H9 (cell line): ENCODE results near the gene ATG7. TPM values are rescaled to one million over a fixed set of nuclear protein-coding genes. Genes with fewer than 3 reads are reported as not detected.

Experiments
- DNase-seq: peaks from one replicate; pipeline ENCODE4 v3.0.0-alpha.2; 2017
- H2AFZ ChIP-seq: one replicate; pipeline ENCODE4 v1.6.1; 2013; ENCODE audit warnings: mild to moderate bottlenecking, low read length, control low read depth, moderate library complexity
- H2AK5ac ChIP-seq: 2 replicates; pipeline ENCODE4 v1.6.1; 2013; ENCODE audit warnings: low read length, control low read depth, mixed read lengths; ENCODE audit not compliant: insufficient read length
- H2BK120ac ChIP-seq: one replicate; pipeline ENCODE4 v1.6.1; 2013; ENCODE audit warnings: low read depth, mild to moderate bottlenecking, low read length, control low read depth, inconsistent platforms; ENCODE audit not compliant: poor library complexity, severe bottlenecking
- H2BK12ac ChIP-seq: 2 replicates; pipeline ENCODE4 v1.6.1; 2013; ENCODE audit warnings: low read length, control low read depth, mixed read lengths, low read depth; ENCODE audit not compliant: insufficient read length
- H2BK15ac ChIP-seq: 2 replicates; pipeline ENCODE4 v1.6.1; 2013; ENCODE audit warnings: low read depth, low read length, control low read depth
- H2BK20ac ChIP-seq: one replicate; pipeline ENCODE4 v1.6.1; 2013; ENCODE audit warnings: low read depth, mild to moderate bottlenecking, low read length, control low read depth, inconsistent platforms; ENCODE audit not compliant: poor library complexity, severe bottlenecking
- H2BK5ac ChIP-seq: 2 replicates; pipeline ENCODE4 v1.6.1; 2013; ENCODE audit warnings: low read length, control low read depth, mixed read lengths; ENCODE audit not compliant: insufficient read length
- H3K14ac ChIP-seq: 2 replicates; pipeline ENCODE4 v1.6.1; 2013; ENCODE audit warnings: low read length, control low read depth; ENCODE audit not compliant: insufficient read depth
- H3K18ac ChIP-seq: 2 replicates; pipeline ENCODE4 v1.6.1; 2013; ENCODE audit warnings: low read depth, mild to moderate bottlenecking, mixed read lengths, low read length, control low read depth; ENCODE audit not compliant: insufficient read length
- H3K23ac ChIP-seq: 2 replicates; pipeline ENCODE4 v1.6.1; 2013; ENCODE audit warnings: low read length, control low read depth, mixed read lengths, low read depth; ENCODE audit not compliant: insufficient read length
- H3K23me2 ChIP-seq: 2 replicates; pipeline ENCODE4 v1.6.1; 2013; ENCODE audit warnings: low read depth, mild to moderate bottlenecking, mixed read lengths, low read length, control low read depth; ENCODE audit not compliant: insufficient read length, poor library complexity, severe bottlenecking
- H3K27ac ChIP-seq: 2 replicates; pipeline ENCODE4 v1.5.1; 2013; ENCODE audit warnings: low read length, control low read depth, mixed read lengths, low read depth; ENCODE audit not compliant: insufficient read length
- H3K27me3 ChIP-seq: 2 replicates; pipeline ENCODE4 v1.6.1; 2013; ENCODE audit warnings: low read length, control low read depth, inconsistent platforms; ENCODE audit not compliant: insufficient read depth
- H3K4ac ChIP-seq: 2 replicates; pipeline ENCODE4 v1.6.1; 2013; ENCODE audit warnings: low read depth, mild to moderate bottlenecking, control low read depth, inconsistent platforms, low read length, moderate library complexity
- H3K4me1 ChIP-seq: 2 replicates; pipeline ENCODE4 v1.6.1; 2013; ENCODE audit warnings: low read length, control low read depth, inconsistent platforms; ENCODE audit not compliant: insufficient read depth
- H3K4me2 ChIP-seq: 2 replicates; pipeline ENCODE4 v1.6.1; 2013; ENCODE audit warnings: low read length, control low read depth, mixed read lengths; ENCODE audit not compliant: insufficient read length, insufficient read depth
- H3K56ac ChIP-seq: 2 replicates; pipeline ENCODE4 v1.6.1; 2013; ENCODE audit warnings: low read depth, mild to moderate bottlenecking, mixed read lengths, low read length, control low read depth; ENCODE audit not compliant: insufficient read length
- H3K79me1 ChIP-seq: 2 replicates; pipeline ENCODE4 v1.6.1; 2013; ENCODE audit warnings: low read depth, mild to moderate bottlenecking, moderate library complexity, low read length, control low read depth, inconsistent platforms; ENCODE audit not compliant: insufficient read depth, poor library complexity, severe bottlenecking
- H3K79me2 ChIP-seq: 2 replicates; pipeline ENCODE4 v1.6.1; 2013; ENCODE audit warnings: low read length, control low read depth, inconsistent platforms; ENCODE audit not compliant: insufficient read depth
- H3K9ac ChIP-seq: 2 replicates; pipeline ENCODE4 v1.6.1; 2013; ENCODE audit warnings: low read length, control low read depth, mixed read lengths; ENCODE audit not compliant: insufficient read length; ENCODE audit errors: extremely low read depth
- H3K9me3 ChIP-seq: one replicate; pipeline ENCODE4 v1.6.1; 2013; ENCODE audit warnings: low read depth, low read length, inconsistent platforms; ENCODE audit not compliant: control insufficient read depth
- H3T11ph ChIP-seq: one replicate; pipeline ENCODE4 v1.6.1; 2013; ENCODE audit warnings: mild to moderate bottlenecking, low read length, control low read depth, inconsistent platforms
- H4K20me1 ChIP-seq: one replicate; pipeline ENCODE4 v1.6.1; 2013; ENCODE audit not compliant: control insufficient read depth, insufficient read length, insufficient read depth
- H4K5ac ChIP-seq: 2 replicates; pipeline ENCODE4 v1.6.1; 2013; ENCODE audit warnings: low read depth, mild to moderate bottlenecking, mixed read lengths, low read length, control low read depth; ENCODE audit not compliant: insufficient read length
- H4K8ac ChIP-seq: replicated peaks from 2 replicates; pipeline ENCODE4 v1.6.1; 2013; ENCODE audit warnings: low read length, control low read depth, mixed read lengths, low read depth; ENCODE audit not compliant: insufficient read length
- H4K91ac ChIP-seq: 2 replicates; pipeline ENCODE4 v1.6.1; 2013; ENCODE audit warnings: low read depth, mild to moderate bottlenecking, moderate library complexity, mixed read lengths, low read length, control low read depth; ENCODE audit not compliant: insufficient read length
- H3K27ac Mint-ChIP-seq, 3 experiments: 2 replicates in 2 of 3; 3 replicates in 1 of 3; pipeline ENCODE4 v1.8.0; 2020 to 2021; ENCODE audit warnings: mixed read lengths in 3 of 3, mild to moderate bottlenecking in 1 of 3, moderate library complexity in 1 of 3
- H3K27me3 Mint-ChIP-seq: 2 replicates; pipeline ENCODE4 v1.8.0; 2021; ENCODE audit warnings: low read depth, mild to moderate bottlenecking, moderate library complexity, mixed read lengths
- H3K36me3 Mint-ChIP-seq, 3 experiments: 2 replicates in 2 of 3; 3 replicates in 1 of 3; pipeline ENCODE4 v1.8.0; 2020 to 2021; ENCODE audit warnings: low read depth in 3 of 3, mixed read lengths in 3 of 3; ENCODE audit not compliant: insufficient read depth in 1 of 3
- H3K4me1 Mint-ChIP-seq, 2 experiments: 2 replicates each; pipeline ENCODE4 v1.8.0; 2020; ENCODE audit warnings: mixed read lengths in 2 of 2
- H3K4me3 Mint-ChIP-seq, 2 experiments: 2 replicates in 1 of 2; 3 replicates in 1 of 2; pipeline ENCODE4 v1.8.0; 2020 to 2021; ENCODE audit warnings: mild to moderate bottlenecking in 2 of 2, mixed read lengths in 2 of 2, moderate library complexity in 1 of 2
- H3K9me3 Mint-ChIP-seq, 2 experiments: 2 replicates in 1 of 2; 3 replicates in 1 of 2; pipeline ENCODE4 v1.8.0; 2020; ENCODE audit warnings: mild to moderate bottlenecking in 2 of 2, mixed read lengths in 2 of 2, moderate library complexity in 1 of 2
- WGBS: extraction: QIAGEN DNeasy Blood & Tissue Kit; methylation state at CpG from one replicate; pipeline ENCODE4 v1.1.7; 2013; ENCODE audit warnings: missing lambda C conversion rate, low lambda C conversion rate, mixed read lengths; ENCODE audit not compliant: insufficient read length; ENCODE audit errors: extremely low coverage; 5-methylcytosine and 5-hydroxymethylcytosine counted together
- total RNA-seq: library from RNA; stranded (reverse); gene quantifications from 2 replicates; pipeline ENCODE4 v1.2.1, GENCODE V29; 2021
- TF ChIP-seq, protein P1 (sequence below): fragments of 200-600 bp; sonication (generic); conservative IDR thresholded peaks from 3 replicates; pipeline ENCODE4 v1.8.0; 2021; ENCODE audit warnings: antibody characterized with exemption, mild to moderate bottlenecking

Gene ATG7
- total RNA-seq, 1 experiment from 2014 or later = 17.9 TPM

GRCh38 chr3:11596387-11596786 lies 324.2 kb downstream of the ATG7 start:
- TF ChIP-seq, protein P1, sequence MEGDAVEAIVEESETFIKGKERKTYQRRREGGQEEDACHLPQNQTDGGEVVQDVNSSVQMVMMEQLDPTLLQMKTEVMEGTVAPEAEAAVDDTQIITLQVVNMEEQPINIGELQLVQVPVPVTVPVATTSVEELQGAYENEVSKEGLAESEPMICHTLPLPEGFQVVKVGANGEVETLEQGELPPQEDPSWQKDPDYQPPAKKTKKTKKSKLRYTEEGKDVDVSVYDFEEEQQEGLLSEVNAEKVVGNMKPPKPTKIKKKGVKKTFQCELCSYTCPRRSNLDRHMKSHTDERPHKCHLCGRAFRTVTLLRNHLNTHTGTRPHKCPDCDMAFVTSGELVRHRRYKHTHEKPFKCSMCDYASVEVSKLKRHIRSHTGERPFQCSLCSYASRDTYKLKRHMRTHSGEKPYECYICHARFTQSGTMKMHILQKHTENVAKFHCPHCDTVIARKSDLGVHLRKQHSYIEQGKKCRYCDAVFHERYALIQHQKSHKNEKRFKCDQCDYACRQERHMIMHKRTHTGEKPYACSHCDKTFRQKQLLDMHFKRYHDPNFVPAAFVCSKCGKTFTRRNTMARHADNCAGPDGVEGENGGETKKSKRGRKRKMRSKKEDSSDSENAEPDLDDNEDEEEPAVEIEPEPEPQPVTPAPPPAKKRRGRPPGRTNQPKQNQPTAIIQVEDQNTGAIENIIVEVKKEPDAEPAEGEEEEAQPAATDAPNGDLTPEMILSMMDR = no peak
- no peak overlapping the region for H3K4me2 ChIP-seq
- Mint-ChIP-seq H3K4me1 (peaks cover 48 to 49% of the 10 kb centered on the region in 2 experiments), H3K4me3 (no peak overlapping the region), H3K27ac (no peak overlapping the region), H3K36me3 (peaks cover 27 to 47% (median 39%) of the 10 kb centered on the region in 3 experiments), H3K27me3 (no peaks in the 10 kb centered on the region), H3K9me3 (peaks cover 0 to 7% of the 10 kb centered on the region in 2 experiments; a peak in 3 of 5 replicates)
- H3K79me1 ChIP-seq = peaks cover 4% of the 10 kb centered on the region
- H4K91ac ChIP-seq = no peak overlapping the region
- no peak overlapping the region for H3K9ac ChIP-seq
- H3K27ac ChIP-seq = no peak overlapping the region
- no peaks in the 10 kb centered on the region for H4K20me1 ChIP-seq
- no peak overlapping the region for H4K5ac ChIP-seq
- no peak overlapping the region for H2BK5ac ChIP-seq
- H3K14ac ChIP-seq = no peak overlapping the region
- no peak overlapping the region for H2BK12ac ChIP-seq
- H3T11ph ChIP-seq = no peak overlapping the region
- H3K4me1 ChIP-seq = peaks cover 20% of the 10 kb centered on the region
- H2BK15ac ChIP-seq = no peak overlapping the region
- no peak overlapping the region for H2BK120ac ChIP-seq
- no peak overlapping the region for H2AK5ac ChIP-seq
- H3K4ac ChIP-seq = no peak overlapping the region
- WGBS = no CpG with 5 or more reads among the region's 7 CpGs
- H2AFZ ChIP-seq = no peak overlapping the region
- H4K8ac ChIP-seq = no peak overlapping the region
- DNase-seq = no peak
- H2BK20ac ChIP-seq = no peak overlapping the region
- no peak overlapping the region for H3K56ac ChIP-seq
- H3K79me2 ChIP-seq = peaks cover 12% of the 10 kb centered on the region; the same call in 1 of the 2 replicates
- no peak overlapping the region for H3K18ac ChIP-seq
- H3K23me2 ChIP-seq = no peaks in the 10 kb centered on the region
- no peak overlapping the region for H3K23ac ChIP-seq
- H3K27me3 ChIP-seq = no peaks in the 10 kb centered on the region
- no peaks in the 10 kb centered on the region for H3K9me3 ChIP-seq
